Fibroblast of skin of back (primary cell): Measurements from ENCODE around the gene UCK1.
"Not testable (repeated sequence)": the region's sequence is repeated elsewhere in the genome, so short reads cannot be mapped to it uniquely, and the experiment has no call there.

Experiments
- DNase-seq: peaks from one replicate; pipeline ENCODE4 v3.0.0-alpha.2; 2013

Gene UCK1

GRCh38 chr9:131554087-131554842 lies 23.2 kb upstream of the UCK1 start:
- no peak for DNase-seq

GRCh38 chr9:131552030-131552429 lies 21.0 kb upstream of the UCK1 start:
- DNase-seq: no peak

- not testable (repeated sequence) for DNase-seq
Observed at GRCh38 chr9:131550465-131550864, 19.4 kb upstream of the UCK1 start.

- not testable (repeated sequence) for DNase-seq
Observed at GRCh38 chr9:131549186-131549585, 18.1 kb upstream of the UCK1 start.

GRCh38 chr9:131546336-131547084 lies 15.4 kb upstream of the UCK1 start:
- peak; percentile 17 for DNase-seq

- no peak for DNase-seq
Observed at GRCh38 chr9:131545786-131546335, 14.8 kb upstream of the UCK1 start.

- DNase-seq: no peak
Observed at GRCh38 chr9:131545003-131545785, 14.1 kb upstream of the UCK1 start, which contains the start of gene PRRT1B. Gene PRRT1B, plus strand, starts transcription at chr9:131545523. Its CDS starts 93 bp downstream, at chr9:131545616.

GRCh38 chr9:131543141-131543540 lies 12.1 kb upstream of the UCK1 start:
- no peak for DNase-seq

- no peak for DNase-seq
Observed at GRCh38 chr9:131539223-131539923, 8.3 kb upstream of the UCK1 start.

- DNase-seq: no peak
Observed at GRCh38 chr9:131537946-131538345, 6.9 kb upstream of the UCK1 start.

- no peak for DNase-seq
Observed at GRCh38 chr9:131534721-131535237, 3.7 kb upstream of the UCK1 start.

- DNase-seq: peak; percentile 42
Observed at GRCh38 chr9:131530546-131530919, 530 bp downstream of the UCK1 start.

- DNase-seq: no peak
Observed at GRCh38 chr9:131529597-131530545, 1.2 kb downstream of the UCK1 start.

GRCh38 chr9:131528886-131529505 lies 2.1 kb downstream of the UCK1 start:
- DNase-seq: no peak

GRCh38 chr9:131528186-131528585 lies 2.9 kb downstream of the UCK1 start:
- no peak for DNase-seq

GRCh38 chr9:131525643-131526565 lies 5.2 kb downstream of the UCK1 start:
- DNase-seq: no peak

GRCh38 chr9:131524665-131525315 lies 6.3 kb downstream of the UCK1 start:
- DNase-seq: peak; percentile 62
